A549 (cell line): ENCODE results near the gene DLG2.

Source experiments
- CHD4 ChIP-seq: fragments of 200-600 bp; sonication (generic); IDR thresholded peaks from 2 replicates; pipeline ENCODE4 v1.6.1; 2016; ENCODE audit warnings: antibody characterized with exemption, mild to moderate bottlenecking, borderline replicate concordance
- KDM1A ChIP-seq: fragments of 200-600 bp; sonication (generic); IDR thresholded peaks from 2 replicates; pipeline ENCODE4 v1.6.1; 2016; ENCODE audit warnings: low read depth, mild to moderate bottlenecking
- NPAS2 ChIP-seq: fragments of 250-450 bp; sonication (Bioruptor Pico); IDR thresholded peaks from 2 replicates; pipeline ENCODE4 v1.8.0; 2022; ENCODE audit warnings: mild to moderate bottlenecking, moderate library complexity, borderline replicate concordance
- POLR2A ChIP-seq: IDR thresholded peaks from 2 replicates; pipeline ENCODE4 v1.6.1; 2012; ENCODE audit warnings: mild to moderate bottlenecking, low read length
- RFX5 ChIP-seq: fragments of 450-650 bp; IDR thresholded peaks from 2 replicates; pipeline ENCODE4 v1.7.1; 2014; ENCODE audit warnings: antibody characterized with exemption, mild to moderate bottlenecking, moderate library complexity
- TF ChIP-seq, protein P1 (sequence below): fragments of >200 bp; sonication (Bioruptor Twin); formaldehyde crosslinking; IDR thresholded peaks from 3 replicates; pipeline ENCODE4 v1.5.1; 2016
- TF ChIP-seq, protein P2 (sequence below): IDR thresholded peaks from 2 replicates; pipeline ENCODE4 v1.6.1; 2012

DNA sequence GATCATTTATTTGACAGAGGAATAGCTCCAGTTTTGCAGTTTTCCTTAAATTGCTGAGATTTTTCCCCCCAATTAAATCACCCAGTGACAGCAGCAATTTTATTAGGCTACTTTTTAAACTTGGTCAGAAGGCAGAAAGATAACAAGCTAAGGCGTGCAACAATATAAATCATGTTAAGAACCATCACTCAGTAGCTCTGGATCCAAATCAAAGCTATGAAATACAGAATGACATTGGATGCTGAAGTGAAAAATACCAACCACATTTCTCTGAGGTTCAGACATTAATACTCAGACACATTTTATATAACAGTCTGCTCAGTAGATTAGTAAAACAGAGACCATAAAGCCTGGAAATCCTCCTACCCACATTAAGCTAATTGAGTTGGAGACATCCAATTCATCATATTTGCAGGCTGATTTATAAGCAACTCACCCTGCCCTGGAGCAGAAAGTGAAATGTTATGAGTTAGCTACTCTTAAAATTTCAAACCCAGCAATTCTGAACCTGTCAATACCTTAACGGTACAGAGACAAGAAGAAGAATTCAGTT is 1108.4 kb downstream of the DLG2 start:
- TF ChIP-seq KDM1A (no peak), NPAS2 (no peak), RFX5 (no peak), POLR2A (no peak), CHD4 (no peak)
- TF ChIP-seq, protein P1, sequence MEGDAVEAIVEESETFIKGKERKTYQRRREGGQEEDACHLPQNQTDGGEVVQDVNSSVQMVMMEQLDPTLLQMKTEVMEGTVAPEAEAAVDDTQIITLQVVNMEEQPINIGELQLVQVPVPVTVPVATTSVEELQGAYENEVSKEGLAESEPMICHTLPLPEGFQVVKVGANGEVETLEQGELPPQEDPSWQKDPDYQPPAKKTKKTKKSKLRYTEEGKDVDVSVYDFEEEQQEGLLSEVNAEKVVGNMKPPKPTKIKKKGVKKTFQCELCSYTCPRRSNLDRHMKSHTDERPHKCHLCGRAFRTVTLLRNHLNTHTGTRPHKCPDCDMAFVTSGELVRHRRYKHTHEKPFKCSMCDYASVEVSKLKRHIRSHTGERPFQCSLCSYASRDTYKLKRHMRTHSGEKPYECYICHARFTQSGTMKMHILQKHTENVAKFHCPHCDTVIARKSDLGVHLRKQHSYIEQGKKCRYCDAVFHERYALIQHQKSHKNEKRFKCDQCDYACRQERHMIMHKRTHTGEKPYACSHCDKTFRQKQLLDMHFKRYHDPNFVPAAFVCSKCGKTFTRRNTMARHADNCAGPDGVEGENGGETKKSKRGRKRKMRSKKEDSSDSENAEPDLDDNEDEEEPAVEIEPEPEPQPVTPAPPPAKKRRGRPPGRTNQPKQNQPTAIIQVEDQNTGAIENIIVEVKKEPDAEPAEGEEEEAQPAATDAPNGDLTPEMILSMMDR = no peak
- TF ChIP-seq, protein P2, sequence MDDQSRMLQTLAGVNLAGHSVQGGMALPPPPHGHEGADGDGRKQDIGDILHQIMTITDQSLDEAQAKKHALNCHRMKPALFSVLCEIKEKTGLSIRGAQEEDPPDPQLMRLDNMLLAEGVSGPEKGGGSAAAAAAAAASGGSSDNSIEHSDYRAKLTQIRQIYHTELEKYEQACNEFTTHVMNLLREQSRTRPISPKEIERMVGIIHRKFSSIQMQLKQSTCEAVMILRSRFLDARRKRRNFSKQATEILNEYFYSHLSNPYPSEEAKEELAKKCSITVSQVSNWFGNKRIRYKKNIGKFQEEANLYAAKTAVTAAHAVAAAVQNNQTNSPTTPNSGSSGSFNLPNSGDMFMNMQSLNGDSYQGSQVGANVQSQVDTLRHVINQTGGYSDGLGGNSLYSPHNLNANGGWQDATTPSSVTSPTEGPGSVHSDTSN = no peak
